Measurements from ENCODE around the gene KDM3B. TPM values are rescaled to one million over a fixed set of nuclear protein-coding genes. Genes with fewer than 3 reads are reported as not detected.

Gene KDM3B
- polyA plus RNA-seq, 3 donors: 86.7 to 103 (median 101) TPM

GRCh38 chr5:138339464-138339863 is 13.0 kb upstream of the KDM3B start:
- DNase-seq: no peak

- no peak for DNase-seq
Measured at GRCh38 chr5:138340008-138340407, 12.5 kb upstream of the KDM3B start.

GRCh38 chr5:138344887-138345622 is 7.4 kb upstream of the KDM3B start:
- DNase-seq: no peak

GRCh38 chr5:138346889-138347288 is 5.6 kb upstream of the KDM3B start:
- DNase-seq: no peak

GRCh38 chr5:138349852-138350562 is 2.5 kb upstream of the KDM3B start:
- no peak for DNase-seq

GRCh38 chr5:138350563-138350890 is 2.0 kb upstream of the KDM3B start:
- DNase-seq: no peak

- DNase-seq: no peak
Measured at GRCh38 chr5:138351056-138351455, 1.4 kb upstream of the KDM3B start.

GRCh38 chr5:138351517-138351916 is 968 bp upstream of the KDM3B start:
- no peak for DNase-seq

DNA sequence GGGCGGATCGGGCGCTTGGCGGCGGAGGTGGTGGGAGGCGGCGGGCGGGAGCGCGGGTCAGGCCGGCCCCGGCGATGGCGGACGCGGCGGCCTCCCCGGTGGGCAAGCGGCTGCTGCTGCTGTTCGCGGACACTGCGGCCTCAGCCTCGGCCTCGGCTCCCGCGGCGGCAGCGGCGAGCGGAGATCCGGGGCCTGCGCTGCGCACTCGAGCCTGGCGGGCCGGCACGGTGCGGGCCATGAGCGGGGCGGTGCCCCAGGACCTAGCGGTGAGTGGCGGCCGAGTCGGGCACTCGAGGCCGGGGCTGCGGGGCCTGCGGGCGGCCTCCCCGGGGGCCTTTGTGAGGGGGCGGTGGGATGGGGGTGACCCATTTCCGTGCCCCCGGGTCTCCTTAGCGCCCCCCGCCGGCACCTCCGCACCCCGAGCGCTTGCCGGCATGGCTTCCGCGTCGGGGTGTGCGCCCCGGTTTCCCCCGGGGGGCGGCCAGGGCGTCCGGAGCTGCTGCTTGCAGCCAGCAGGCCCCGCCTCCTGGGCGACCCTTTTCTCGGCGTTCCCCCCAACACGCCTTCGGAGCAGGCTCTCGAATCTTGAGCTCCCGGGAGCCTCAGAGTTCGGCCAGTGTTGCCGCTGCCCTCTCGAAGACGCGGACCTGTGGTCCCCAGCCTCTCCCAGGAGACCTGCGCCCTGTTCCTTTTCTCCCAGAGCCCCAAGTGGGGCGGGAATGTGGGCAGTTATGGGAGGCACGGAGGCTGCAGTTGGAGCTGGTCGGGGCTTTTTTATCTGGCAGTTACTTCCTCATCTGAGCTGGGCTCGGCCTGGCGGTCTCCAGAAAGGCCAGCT is 456 bp downstream of the KDM3B start:
- peak; percentile 56 for DNase-seq

DNA sequence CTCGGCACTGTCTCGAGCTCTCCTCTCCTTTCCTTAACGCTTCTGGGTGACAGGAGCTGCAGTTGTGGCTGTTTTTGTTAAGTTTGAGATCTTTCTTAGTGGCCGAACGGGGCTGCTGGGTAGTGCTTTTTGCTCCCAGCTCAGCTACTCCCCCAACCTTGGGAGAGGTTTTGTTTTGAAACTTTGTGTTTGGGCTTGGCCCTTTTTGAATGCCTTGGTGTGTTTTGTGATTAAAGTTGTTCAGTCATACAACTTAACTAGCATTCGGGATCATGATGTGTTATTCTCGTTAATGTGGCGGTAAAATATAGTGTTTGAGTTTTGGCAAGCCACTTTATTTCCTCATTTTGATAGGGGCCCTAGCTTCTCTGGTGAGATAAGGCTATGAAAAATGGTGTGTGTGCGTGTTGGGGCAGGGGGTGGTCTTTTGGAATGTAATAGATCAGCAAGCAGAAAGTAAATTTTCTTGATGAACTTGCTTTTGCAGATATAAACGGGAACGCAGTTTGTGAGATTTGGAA is 1.1 kb downstream of the KDM3B start:
- DNase-seq: peak; percentile 60

GRCh38 chr5:138354387-138354786 is 1.9 kb downstream of the KDM3B start:
- DNase-seq: no peak

- DNase-seq: peak; percentile 62
Measured at GRCh38 chr5:138354926-138355378, 2.5 kb downstream of the KDM3B start.

- DNase-seq: no peak
Measured at GRCh38 chr5:138359621-138360020, 7.1 kb downstream of the KDM3B start.

DNA sequence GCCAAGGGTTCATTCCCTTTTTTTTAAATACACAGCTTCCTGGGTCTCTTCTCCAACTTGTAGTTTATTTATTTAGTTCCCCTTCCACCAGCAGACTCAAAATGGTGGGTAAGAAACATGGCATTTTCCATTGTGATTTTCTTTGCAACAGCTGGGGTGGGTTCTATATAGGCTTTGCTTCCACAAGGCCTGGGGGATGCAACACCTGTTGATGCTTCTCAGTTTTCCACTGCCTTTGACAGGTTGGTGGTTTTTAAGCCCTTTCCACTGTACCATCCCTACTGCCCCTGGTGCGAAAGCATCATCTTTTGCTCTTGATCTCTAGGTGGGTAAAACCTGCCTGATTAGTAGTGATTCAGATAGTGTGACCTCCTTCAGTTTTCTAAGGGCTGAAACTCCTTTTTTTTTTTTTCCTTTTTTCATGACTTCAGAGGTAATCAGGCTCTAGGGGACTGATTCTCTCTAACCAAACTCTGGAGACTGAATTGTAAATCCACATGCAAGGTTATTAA is 8.5 kb downstream of the KDM3B start:
- DNase-seq: no peak

DNA sequence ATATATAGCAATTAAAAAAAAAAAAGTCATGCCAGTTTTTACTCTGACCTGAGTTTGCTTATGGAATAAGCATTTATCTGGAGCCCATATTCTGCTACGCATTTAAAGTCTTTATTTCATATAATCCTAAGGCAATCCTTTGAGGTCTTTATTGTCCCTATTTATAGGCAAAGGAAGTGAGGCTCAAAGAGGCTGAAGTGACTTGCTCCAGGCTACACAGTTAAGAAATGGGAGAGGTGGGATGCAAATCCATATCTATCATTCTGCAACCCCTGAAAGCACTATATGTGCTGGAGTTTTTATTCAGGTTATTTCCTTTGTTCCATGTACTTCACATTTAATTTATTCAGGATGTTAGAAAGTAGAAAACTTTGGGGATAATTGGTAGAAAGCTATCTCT is 12.1 kb downstream of the KDM3B start:
- DNase-seq: no peak

GRCh38 chr5:138366632-138367382 is 14.3 kb downstream of the KDM3B start:
- no peak for DNase-seq

- DNase-seq: no peak
Measured at GRCh38 chr5:138369261-138369660, 16.8 kb downstream of the KDM3B start.

DNA sequence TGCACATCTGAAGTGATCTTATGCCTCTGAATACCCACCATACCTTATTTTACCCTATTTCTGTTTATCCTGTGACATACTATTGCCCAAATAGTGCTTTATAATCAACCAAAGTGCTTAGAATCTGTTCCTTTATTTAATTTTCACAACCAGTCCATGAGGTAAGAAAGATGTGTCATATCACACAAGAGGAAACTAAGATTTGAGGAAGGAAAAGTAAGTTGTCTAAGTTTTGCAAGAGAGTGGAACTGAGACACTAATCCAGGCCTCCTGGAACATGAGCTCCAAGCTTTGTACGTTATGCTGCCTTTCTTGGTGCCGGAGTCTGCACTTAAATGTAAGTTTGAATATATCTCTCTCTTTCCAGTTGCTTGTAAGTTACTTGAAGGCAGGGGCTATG is 17.2 kb downstream of the KDM3B start:
- no peak for DNase-seq

DNA sequence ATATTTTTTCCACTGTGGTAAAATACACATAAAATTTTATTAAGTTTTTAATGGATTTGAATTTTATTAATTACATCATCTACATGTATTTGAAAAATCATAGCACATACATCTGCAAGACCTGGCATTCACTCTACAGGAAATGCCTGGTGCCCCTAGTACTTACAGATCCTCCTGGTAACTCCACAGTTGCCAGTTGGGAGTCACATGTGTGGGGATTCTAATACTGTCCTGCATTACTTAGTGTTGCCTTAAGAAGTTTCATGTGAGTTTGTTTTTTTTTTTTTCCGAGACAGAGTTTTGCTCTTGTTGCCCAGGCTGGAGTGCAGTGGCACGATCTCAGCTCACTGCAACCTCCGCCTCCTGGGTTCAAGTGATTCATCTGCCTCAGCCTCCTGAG is 18.1 kb downstream of the KDM3B start:
- no peak for DNase-seq

DNA sequence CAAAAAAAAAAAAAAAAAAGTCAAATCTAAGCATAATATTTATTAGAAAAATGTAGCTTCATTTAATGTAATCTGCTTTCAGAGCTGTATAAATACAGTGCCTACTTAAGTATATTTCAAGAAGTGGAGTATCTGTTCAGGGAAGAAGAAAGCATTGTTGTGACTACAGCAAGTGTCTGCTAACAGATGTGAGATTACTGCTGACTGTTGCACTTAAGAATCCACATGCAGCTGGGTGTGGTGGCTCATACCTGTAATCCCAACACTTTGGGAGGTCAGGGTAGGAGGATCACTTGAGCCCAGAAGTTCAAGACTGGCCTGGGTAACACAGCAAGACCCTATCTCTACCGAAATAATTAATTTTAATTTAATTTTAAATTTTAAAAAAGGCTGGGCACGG is 19.0 kb downstream of the KDM3B start:
- no peak for DNase-seq

DNA sequence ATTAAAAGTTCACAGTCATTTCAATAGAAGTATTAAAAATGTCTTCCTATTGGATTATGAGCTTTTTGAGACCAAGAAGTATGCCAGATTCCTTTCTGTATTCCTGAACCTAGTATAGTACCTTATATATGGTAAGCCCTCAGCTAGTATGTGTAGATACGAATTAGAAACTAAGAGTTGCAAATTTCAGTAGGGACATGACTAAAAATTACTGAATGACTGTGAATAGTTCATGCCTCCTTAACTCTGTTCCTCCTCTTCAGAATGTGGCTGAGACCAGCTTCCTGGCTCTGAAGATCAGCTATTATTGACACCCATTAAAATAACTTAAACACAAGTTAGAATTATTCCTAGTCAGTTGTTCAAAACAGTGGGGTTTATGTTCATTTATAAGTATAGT is 19.7 kb downstream of the KDM3B start:
- DNase-seq: no peak

DNA sequence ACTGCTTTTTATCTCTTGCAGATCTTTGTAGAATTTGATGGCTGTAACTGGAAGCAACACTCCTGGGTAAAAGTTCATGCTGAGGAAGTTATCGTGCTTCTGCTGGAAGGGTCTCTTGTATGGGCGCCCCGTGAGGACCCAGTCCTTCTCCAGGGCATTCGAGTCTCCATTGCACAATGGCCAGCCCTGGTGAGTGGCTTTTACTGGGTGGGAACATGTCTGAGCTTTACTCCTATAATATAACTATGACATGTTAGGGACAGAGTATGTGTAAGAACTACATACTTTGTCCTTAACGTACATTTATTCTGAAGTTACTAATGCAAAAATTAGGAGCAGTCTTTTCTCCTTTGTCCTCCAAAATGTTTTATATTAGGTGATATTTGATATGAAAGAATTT is 20.2 kb downstream of the KDM3B start:
- no peak for DNase-seq

Data from renal pelvis (tissue), 4 donors.